Hepatocyte (in vitro differentiated cells): ENCODE data around the gene STK11IP.

Experiments
- CTCF ChIP-seq: fragments of 200-600 bp; sonication (generic); IDR thresholded peaks from 2 replicates; pipeline ENCODE4 v1.5.1; 2016; ENCODE audit warnings: antibody characterized with exemption, mild to moderate bottlenecking; ENCODE audit not compliant: poor library complexity
- EZH2 ChIP-seq: fragments of 200-600 bp; sonication (generic); IDR thresholded peaks from 2 replicates; pipeline ENCODE4 v1.6.1; 2016; ENCODE audit warnings: antibody characterized with exemption, mild to moderate bottlenecking, borderline replicate concordance
- EZH2phosphoT487 ChIP-seq: fragments of 200-600 bp; sonication (generic); IDR thresholded peaks from one replicate; pipeline ENCODE4 v1.6.1; 2018; ENCODE audit warnings: antibody characterized with exemption, mild to moderate bottlenecking, low read depth, moderate library complexity; ENCODE audit not compliant: unreplicated experiment, severe bottlenecking

GRCh38 chr2:219608399-219608964 lies 10.8 kb downstream of the STK11IP start:
- TF ChIP-seq CTCF (no peak), EZH2 (no peak), EZH2phosphoT487 (no peak)
